GM19035 (cell line): ENCODE results near the gene PIK3R5.
A peak's percentile ranks its signal among the peaks of the same experiment; 100 is the strongest.
"Not testable (repeated sequence)": the region's sequence is repeated elsewhere in the genome, so short reads cannot be mapped to it uniquely, and the experiment has no call there.

ENCODE experiments used
- ATAC-seq: cut with Tn5 transposase; IDR thresholded peaks from one replicate; pipeline ENCODE4 v1.9.1; 2021; ENCODE audit not compliant: unreplicated experiment

Gene PIK3R5

GRCh38 chr17:8898126-8898525 is 67.4 kb downstream of the PIK3R5 start:
- ATAC-seq, result no peak

- ATAC-seq, result no peak
These were observed 68.6 kb downstream of the PIK3R5 start for GRCh38 chr17:8896641-8897635.

GRCh38 chr17:8896087-8896486 is 69.4 kb downstream of the PIK3R5 start:
- no peak for ATAC-seq

GRCh38 chr17:8894673-8895578 is 70.6 kb downstream of the PIK3R5 start:
- peak; percentile 51 for ATAC-seq

- no peak for ATAC-seq
These were observed 71.3 kb downstream of the PIK3R5 start for GRCh38 chr17:8894202-8894671.

GRCh38 chr17:8893621-8894201 is 71.8 kb downstream of the PIK3R5 start:
- ATAC-seq, result no peak

- ATAC-seq, result no peak
These were observed 72.4 kb downstream of the PIK3R5 start for GRCh38 chr17:8893059-8893458.

- no peak for ATAC-seq
These were observed 73.2 kb downstream of the PIK3R5 start for GRCh38 chr17:8892338-8892690.

GRCh38 chr17:8890671-8891070 is 74.8 kb downstream of the PIK3R5 start:
- ATAC-seq, result no peak

- ATAC-seq, result no peak
These were observed 75.9 kb downstream of the PIK3R5 start for GRCh38 chr17:8889458-8890210.

- no peak for ATAC-seq
These were observed 76.7 kb downstream of the PIK3R5 start for GRCh38 chr17:8888704-8889302.

GRCh38 chr17:8887834-8888703 is 77.4 kb downstream of the PIK3R5 start:
- no peak for ATAC-seq

- ATAC-seq, result no peak
These were observed 78.2 kb downstream of the PIK3R5 start for GRCh38 chr17:8887301-8887700.

GRCh38 chr17:8885967-8886684 is 79.4 kb downstream of the PIK3R5 start:
- ATAC-seq, result no peak

GRCh38 chr17:8885163-8885966 is 80.1 kb downstream of the PIK3R5 start:
- not testable (repeated sequence) for ATAC-seq

- no peak for ATAC-seq
These were observed 81.0 kb downstream of the PIK3R5 start for GRCh38 chr17:8884336-8884990.

- no peak for ATAC-seq
These were observed 82.2 kb downstream of the PIK3R5 start for GRCh38 chr17:8883353-8883752.
